A549 (cell line): ENCODE measurements around the gene KRT33B. TPM values are rescaled to one million over a fixed set of nuclear protein-coding genes. Genes with fewer than 3 reads are reported as not detected.
A peak's percentile ranks its signal among the peaks of the same experiment; 100 is the strongest.

Experiments
- ATAC-seq, 2 experiments: fragments of 200-7000 bp in 1 of 2; fragments of >200 bp in 1 of 2; cut with Nextera tagmentation in 1 of 2; cut with Tn5 transposase in 1 of 2; 3 replicates each; pipeline versions ENCODE4 v1.8.0 to v1.9.1; 2018 to 2020; ENCODE audit warnings: mild to moderate bottlenecking in 1 of 2, moderate library complexity in 1 of 2
- CTCF ChIA-PET: fragments of 300-600 bp; sonication (Branson Sonifier 250); formaldehyde crosslinking; extraction: SDS; loops from one replicate; lab custom pipeline; 2021; ENCODE audit warnings: antibody characterized with exemption, inconsistent platforms; lab: Yijun Ruan, JAX
- POLR2A ChIA-PET: fragments of 350-600 bp; formaldehyde crosslinking; extraction: SDS; loops from one replicate; lab custom pipeline; 2021; ENCODE audit warnings: antibody characterized with exemption, inconsistent platforms; lab: Yijun Ruan, JAX
- DNase-seq, 2 experiments: peaks; one replicate each; pipeline versions ENCODE4 v3.0.0 to v3.0.0-alpha.2; 2011 to 2016; ENCODE audit warnings: low read depth in 1 of 2, low spot score in 1 of 2
- FAIRE-seq: peaks from 2 replicates; lab custom pipeline; 2011; peaks lifted over from hg19 to GRCh38; lab: Jason Lieb, UNC
- H3K27ac ChIP-seq, 2 experiments: fragments of >200 bp; sonication (Bioruptor Twin); formaldehyde crosslinking; 3 replicates each; pipeline ENCODE4 v1.5.1; 2016 to 2017
- H3K4me1 ChIP-seq: fragments of >200 bp; sonication (Bioruptor Twin); formaldehyde crosslinking; 3 replicates; pipeline ENCODE4 v1.6.1; 2016
- H3K4me2 ChIP-seq: fragments of >200 bp; sonication (Bioruptor Twin); formaldehyde crosslinking; 3 replicates; pipeline ENCODE4 v1.6.1; 2016
- H3K4me3 ChIP-seq: fragments of >200 bp; sonication (Bioruptor Twin); formaldehyde crosslinking; 3 replicates; pipeline ENCODE4 v1.5.1; 2016
- H3K9me3 ChIP-seq: fragments of >200 bp; sonication (Bioruptor Twin); formaldehyde crosslinking; 3 replicates; pipeline ENCODE4 v1.6.1; 2016
- CBX2 ChIP-seq: fragments of 200-600 bp; sonication (generic); IDR thresholded peaks from 2 replicates; pipeline ENCODE4 v1.6.1; 2016; ENCODE audit warnings: low read depth, mild to moderate bottlenecking, borderline replicate concordance
- CEBPB ChIP-seq, 2 experiments: fragments of >200 bp in 1 of 2; sonication (Bioruptor Twin) in 1 of 2; formaldehyde crosslinking in 1 of 2; IDR thresholded peaks; 2 replicates each; pipeline ENCODE4 v1.6.1; 2012 to 2016
- CHD2 ChIP-seq: fragments of 150-350 bp; IDR thresholded peaks from 2 replicates; pipeline ENCODE4 v1.6.1; 2014; ENCODE audit warnings: low read length; ENCODE audit not compliant: partially characterized antibody
- CHD4 ChIP-seq: fragments of 200-600 bp; sonication (generic); IDR thresholded peaks from 2 replicates; pipeline ENCODE4 v1.6.1; 2016; ENCODE audit warnings: antibody characterized with exemption, mild to moderate bottlenecking, borderline replicate concordance
- ELK1 ChIP-seq: fragments of 150-350 bp; IDR thresholded peaks from 2 replicates; pipeline ENCODE4 v1.6.1; 2014; ENCODE audit warnings: low read depth, mild to moderate bottlenecking, low read length
- EP300 ChIP-seq, 2 experiments: fragments of >200 bp; sonication (Bioruptor Twin); formaldehyde crosslinking; IDR thresholded peaks; 2 replicates in 1 of 2; 3 replicates in 1 of 2; pipeline ENCODE4 v1.6.1; 2016 to 2017
- FOSB ChIP-seq: fragments of 250-450 bp; sonication (Bioruptor Pico); IDR thresholded peaks from 2 replicates; pipeline ENCODE4 v1.5.0; 2020; ENCODE audit warnings: mild to moderate bottlenecking, moderate library complexity
- FOXS1 ChIP-seq: fragments of 250-450 bp; sonication (Bioruptor Pico); IDR thresholded peaks from 2 replicates; pipeline ENCODE4 v1.5.0; 2020; ENCODE audit warnings: mild to moderate bottlenecking, moderate library complexity
- HEYL ChIP-seq: fragments of 250-450 bp; sonication (Bioruptor Pico); IDR thresholded peaks from 2 replicates; pipeline ENCODE4 v1.8.0; 2021; ENCODE audit warnings: mild to moderate bottlenecking, moderate library complexity
- HOXB5 ChIP-seq: fragments of 250-450 bp; sonication (Bioruptor Pico); IDR thresholded peaks from 2 replicates; pipeline ENCODE4 v1.5.0; 2020; ENCODE audit warnings: mild to moderate bottlenecking, moderate library complexity
- JUN ChIP-seq, 2 experiments: fragments of >200 bp; sonication (Bioruptor Twin); formaldehyde crosslinking; IDR thresholded peaks; 2 replicates in 1 of 2; 3 replicates in 1 of 2; pipeline ENCODE4 v1.6.1; 2016 to 2017
- JUNB ChIP-seq: fragments of >200 bp; sonication (Bioruptor Twin); formaldehyde crosslinking; IDR thresholded peaks from 2 replicates; pipeline ENCODE4 v1.6.1; 2016
- KDM1A ChIP-seq: fragments of 200-600 bp; sonication (generic); IDR thresholded peaks from 2 replicates; pipeline ENCODE4 v1.6.1; 2016; ENCODE audit warnings: low read depth, mild to moderate bottlenecking
- MAFK ChIP-seq: fragments of 450-650 bp; IDR thresholded peaks from 2 replicates; pipeline ENCODE4 v1.6.1; 2014; ENCODE audit not compliant: partially characterized antibody
- MYC ChIP-seq: IDR thresholded peaks from 2 replicates; pipeline ENCODE4 v1.6.1; 2012; ENCODE audit warnings: mild to moderate bottlenecking, inconsistent platforms, low read length, improper control_type of control experiment, borderline replicate concordance
- PBX3 ChIP-seq: IDR thresholded peaks from 2 replicates; pipeline ENCODE4 v1.6.1; 2012
- POLR2AphosphoS2 ChIP-seq: conservative IDR thresholded peaks from 2 replicates; pipeline ENCODE4 v1.6.1; 2012; ENCODE audit warnings: low read length, improper control_type of control experiment, inconsistent platforms
- RAD21 ChIP-seq, 2 experiments: fragments of >200 bp in 1 of 2; sonication (Bioruptor Twin) in 1 of 2; formaldehyde crosslinking in 1 of 2; IDR thresholded peaks in 1 of 2; conservative IDR thresholded peaks in 1 of 2; 2 replicates in 1 of 2; 3 replicates in 1 of 2; pipeline ENCODE4 v1.6.1; 2012 to 2018; ENCODE audit warnings: inconsistent platforms in 1 of 2
- RARB ChIP-seq: fragments of 250-450 bp; sonication (Bioruptor Pico); IDR thresholded peaks from 2 replicates; pipeline ENCODE4 v1.8.0; 2021; ENCODE audit warnings: mild to moderate bottlenecking, moderate library complexity
- RFX5 ChIP-seq: fragments of 450-650 bp; IDR thresholded peaks from 2 replicates; pipeline ENCODE4 v1.7.1; 2014; ENCODE audit warnings: antibody characterized with exemption, mild to moderate bottlenecking, moderate library complexity
- SMC3 ChIP-seq: fragments of >200 bp; sonication (Bioruptor Twin); formaldehyde crosslinking; IDR thresholded peaks from 3 replicates; pipeline ENCODE4 v1.6.1; 2018; ENCODE audit warnings: inconsistent platforms
- SREBF2 ChIP-seq: fragments of 450-650 bp; IDR thresholded peaks from 2 replicates; pipeline ENCODE4 v1.6.1; 2014; ENCODE audit warnings: mild to moderate bottlenecking, moderate library complexity
- TFCP2L1 ChIP-seq: fragments of 250-450 bp; sonication (Bioruptor Pico); IDR thresholded peaks from 2 replicates; pipeline ENCODE4 v1.5.0; 2021; ENCODE audit warnings: mild to moderate bottlenecking
- ZC3H11A ChIP-seq: fragments of 450-650 bp; IDR thresholded peaks from 2 replicates; pipeline ENCODE4 v1.6.1; 2014; ENCODE audit warnings: antibody characterized with exemption, mild to moderate bottlenecking
- ZFP36 ChIP-seq: fragments of 450-650 bp; IDR thresholded peaks from 2 replicates; pipeline ENCODE4 v1.6.1; 2014; ENCODE audit warnings: borderline replicate concordance; ENCODE audit not compliant: partially characterized antibody
- WGBS: methylation state at CpG from one replicate; pipeline ENCODE4 v1.1.6; 2017; ENCODE audit errors: missing lambda C conversion rate; 5-methylcytosine and 5-hydroxymethylcytosine counted together
- polyA plus RNA-seq, 4 experiments: library from polyadenylated mRNA; depleted of rRNA in 3 of 4; stranded (reverse); fragments of >200 nt; fragmentation: RNase III in 1 of 4; extraction: RNeasy Plus Mini Kit Qiagen cat#74134 plus additional on column Dnase treatment in 1 of 4; gene quantifications; 2 replicates in 3 of 4; 3 replicates in 1 of 4; pipeline ENCODE4 v1.2.3, GENCODE V29; 2011 to 2017

KRT33B gene
- polyA plus RNA-seq, 2 of the 4 experiments (the other 2 are of a cell fraction) = 0.05 TPM; not detected in 1

- DNase-seq = no peak
- CTCF ChIA-PET = interaction anchor here (0.7 to 6.1 kb wide), 12 partner anchors 9 to 245 kb away, joined by 3 to 46 read pairs (median 4); no protein-coding TSS in a partner anchor
- ATAC-seq = peak in 1 of 2 experiments; percentile 13; a peak in 1 of 6 replicates
- POLR2A ChIA-PET = no interaction called here
- TF ChIP-seq RAD21 (conservative IDR thresholded peaks at IDR 0.05 in 1 of 2, IDR thresholded peaks at IDR 0.05 in 1 of 2) (no peak), FOSB (CRISPR knock-in tag) (no peak), SREBF2 (no peak), CHD2 (no peak), POLR2AphosphoS2 (no peak), EP300 (IDR thresholded peaks at IDR 0.05) (no peak), JUN (IDR thresholded peaks at IDR 0.05) (no peak), CBX2 (no peak), KDM1A (no peak), SMC3 (no peak), RFX5 (no peak), PBX3 (no peak), TFCP2L1 (CRISPR knock-in tag) (no peak), HOXB5 (CRISPR knock-in tag) (no peak), JUNB (no peak)
- H3K4me3 ChIP-seq = no peak overlapping the region
- no peaks in the 10 kb centered on the region for H3K9me3 ChIP-seq
- no peak overlapping the region for H3K27ac ChIP-seq
- H3K4me1 ChIP-seq = 0 out of 3 replicates have a peak, but pooled peaks cover 4% of the 10 kb centered on the region
- no peak for FAIRE-seq
- 81% methylated on average over 6 of the region's 6 CpGs for WGBS
- no peak overlapping the region for H3K4me2 ChIP-seq
These were observed 47.5 kb upstream of the KRT33B start for GRCh38 chr17:41417127-41417526.

- 91% methylated on average over 5 of the region's 5 CpGs for WGBS
- ChIA-PET CTCF (interaction anchor here (1.6 to 6.1 kb wide), 3 partner anchors 10 to 246 kb away, joined by 6 to 46 read pairs (median 9); no protein-coding TSS in a partner anchor), POLR2A (no interaction called here)
- Histone ChIP-seq H3K9me3 (no peaks in the 10 kb centered on the region), H3K27ac (no peak overlapping the region), H3K4me3 (no peak overlapping the region), H3K4me2 (no peak overlapping the region), H3K4me1 (0 out of 3 replicates have a peak, but pooled peaks cover 4% of the 10 kb centered on the region)
- ATAC-seq (no peak), FAIRE-seq (no peak), DNase-seq (no peak)
- no peak for TF ChIP-seq HOXB5 (CRISPR knock-in tag)
- TF ChIP-seq CEBPB (IDR thresholded peaks at IDR 0.05) = no peak
- TF ChIP-seq KDM1A = no peak
- no peak for TF ChIP-seq MAFK
- no peak for TF ChIP-seq MYC
- no peak for TF ChIP-seq FOXS1 (CRISPR knock-in tag)
- no peak for TF ChIP-seq HEYL
- no peak for TF ChIP-seq CHD4
- TF ChIP-seq ELK1 = no peak
- no peak for TF ChIP-seq RAD21 (conservative IDR thresholded peaks at IDR 0.05 in 1 of 2, IDR thresholded peaks at IDR 0.05 in 1 of 2)
- no peak for TF ChIP-seq ZC3H11A
- no peak for TF ChIP-seq RARB (CRISPR knock-in tag)
- no peak for TF ChIP-seq CHD2
- no peak for TF ChIP-seq ZFP36
- no peak for TF ChIP-seq CBX2
These were observed 46.9 kb upstream of the KRT33B start for GRCh38 chr17:41416479-41416878.
